K562 (cell line): ENCODE data around the gene CEP135. TPM values are rescaled to one million over a fixed set of nuclear protein-coding genes. Genes with fewer than 3 reads are reported as not detected.

Experiments used
- ATAC-seq: fragments of 200-7000 bp; cut with Tn5 transposase; 3 replicates; pipeline ENCODE4 v1.9.1; 2020; ENCODE audit warnings: moderate library complexity
- BruUV-seq: library from RNA; stranded (reverse); fragments of 400-500 nt; replicated peaks from 2 replicates; lab custom pipeline; 2021; lab: Mats Ljungman, UMichigan
- CTCF ChIA-PET: fragments of 300-600 bp; formaldehyde crosslinking; extraction: SDS; loops from one replicate; lab custom pipeline; 2021; ENCODE audit warnings: low intra/inter-chr PET ratio; lab: Yijun Ruan, JAX
- POLR2A ChIA-PET: fragments of 300-600, 350-650 bp; sonication (Branson Sonifier 250); formaldehyde crosslinking; extraction: SDS; loops from one replicate; lab custom pipeline; 2021; ENCODE audit warnings: antibody characterized with exemption, inconsistent platforms; lab: Yijun Ruan, JAX
- DNase-seq, 4 experiments: peaks; one replicate each; pipeline versions ENCODE4 v3.0.0 to v3.0.0-alpha.2; 2011 to 2018; ENCODE audit warnings: low spot score in 3 of 4, mixed read lengths in 3 of 4; ENCODE audit errors: extremely low read depth in 1 of 4
- FAIRE-seq: peaks from 2 replicates; lab custom pipeline; 2011; peaks lifted over from hg19 to GRCh38; lab: Jason Lieb, UNC
- H2AFZ ChIP-seq: 2 replicates; pipeline ENCODE4 v1.6.0; 2011; ENCODE audit warnings: low read depth, low read length, control low read depth, inconsistent platforms
- H3K27ac ChIP-seq: fragments of 200-600 bp; 3 replicates; pipeline ENCODE4 v1.8.0; 2011; ENCODE audit warnings: low read depth, mild to moderate bottlenecking, control low read depth, inconsistent platforms, low read length, moderate library complexity, mixed read lengths; ENCODE audit errors: extremely low read depth
- H3K27me3 ChIP-seq, 2 experiments: fragments of 300-600 bp in 1 of 2; 2 replicates in 1 of 2; 3 replicates in 1 of 2; pipeline versions ENCODE4 v1.6.0 to v1.8.0; 2011; ENCODE audit warnings: inconsistent platforms in 2 of 2, low read length in 2 of 2, mild to moderate bottlenecking in 1 of 2, mixed read lengths in 1 of 2, moderate library complexity in 1 of 2; ENCODE audit not compliant: control insufficient read depth in 2 of 2, insufficient read depth in 2 of 2
- H3K36me3 ChIP-seq: fragments of 300-600 bp; 3 replicates; pipeline ENCODE4 v1.8.0; 2011; ENCODE audit warnings: mild to moderate bottlenecking, low read length, inconsistent platforms; ENCODE audit not compliant: control insufficient read depth, insufficient read depth
- H3K4me1 ChIP-seq, 2 experiments: fragments of 200-600 bp in 1 of 2; replicated peaks in 1 of 2; 2 replicates in 1 of 2; 3 replicates in 1 of 2; pipeline versions ENCODE4 v1.5.1 to v1.8.0; 2011; ENCODE audit warnings: inconsistent platforms in 2 of 2, low read length in 2 of 2, mild to moderate bottlenecking in 1 of 2, mixed read lengths in 1 of 2, moderate library complexity in 1 of 2; ENCODE audit not compliant: control insufficient read depth in 2 of 2, insufficient read depth in 2 of 2
- H3K4me2 ChIP-seq: 2 replicates; pipeline ENCODE4 v1.6.1; 2011; ENCODE audit warnings: low read length, control low read depth, inconsistent platforms, mixed read lengths; ENCODE audit not compliant: insufficient read depth
- H3K4me3 ChIP-seq: fragments of 200-600 bp; sonication (generic), shearing (Covaris generic); 2 replicates; pipeline ENCODE4 v1.5.1; 2016; ENCODE audit warnings: control low read depth, inconsistent platforms
- H3K79me2 ChIP-seq: fragments of 200-600 bp; 3 replicates; pipeline ENCODE4 v1.8.0; 2011; ENCODE audit warnings: low read length, inconsistent platforms; ENCODE audit not compliant: control insufficient read depth, insufficient read depth
- H3K9ac ChIP-seq, 2 experiments: 2 replicates each; pipeline versions ENCODE4 v1.6.0 to v1.6.1; 2011; ENCODE audit warnings: low read depth in 2 of 2, low read length in 2 of 2, control low read depth in 1 of 2, inconsistent platforms in 1 of 2, mild to moderate bottlenecking in 1 of 2, mixed read lengths in 1 of 2; ENCODE audit not compliant: insufficient read depth in 1 of 2
- H3K9me1 ChIP-seq: one replicate; pipeline ENCODE4 v1.6.0; 2011; ENCODE audit warnings: inconsistent platforms, mild to moderate bottlenecking, low read length, moderate library complexity; ENCODE audit not compliant: control insufficient read depth, insufficient read depth
- H3K9me3 ChIP-seq: replicated peaks from 2 replicates; pipeline ENCODE4 v1.5.1; 2011; ENCODE audit warnings: low read depth, low read length, inconsistent platforms; ENCODE audit not compliant: control insufficient read depth, insufficient read depth
- H4K20me1 ChIP-seq: replicated peaks from 2 replicates; pipeline ENCODE4 v1.6.1; 2011; ENCODE audit warnings: low read length, inconsistent platforms, mixed read lengths; ENCODE audit not compliant: control insufficient read depth, insufficient read depth
- ELF4 ChIP-seq: fragments of 450-650 bp; formaldehyde crosslinking; IDR thresholded peaks from 2 replicates; pipeline ENCODE4 v1.4.0; 2022; ENCODE audit warnings: missing genetic modification characterization
- FOSL1 ChIP-seq: fragments of 200-800 bp; sonication (Bioruptor generic); conservative IDR thresholded peaks from 2 replicates; pipeline ENCODE4 v1.6.1; 2016; ENCODE audit warnings: missing genetic modification characterization, missing compliant biosample characterization
- KLF1 ChIP-seq: fragments of 450-650 bp; IDR thresholded peaks from 2 replicates; pipeline ENCODE4 v1.6.1; 2016; ENCODE audit warnings: missing genetic modification characterization, missing compliant biosample characterization
- ZNF561 ChIP-seq: fragments of 450-650 bp; formaldehyde crosslinking; conservative IDR thresholded peaks from 2 replicates; pipeline ENCODE4 v1.4.0; 2020; ENCODE audit warnings: mild to moderate bottlenecking, moderate library complexity
- in situ Hi-C: fragments of 300-500 bp; cut with MboI; formaldehyde crosslinking; loops from 4 replicates; pipeline ENCODE4 v1.15.0; 2018; ENCODE audit warnings: inconsistent platforms, mixed read lengths
- intact Hi-C: fragments of 100-400 bp; cut with micrococcal nuclease; formaldehyde crosslinking; loops from 2 replicates; pipeline ENCODE4 v1.14.2; 2022
- polyA plus RNA-seq, 8 experiments: library from polyadenylated mRNA; depleted of rRNA in 4 of 8; stranded (reverse) in 5 of 8; unstranded in 3 of 8; fragments of >200 nt; fragmentation: Nextera tagmentation in 2 of 8; fragmentation: Illumina TruSeq in 1 of 8; extraction: Ambion mirVana in 2 of 8; extraction: Trizol in 1 of 8; gene quantifications; 2 replicates each; pipeline versions ENCODE4 v1.2.1 to v1.2.3, GENCODE V29; 2011 to 2014; ENCODE audit warnings: inconsistent platforms in 1 of 8, missing spikeins in 1 of 8
- total RNA-seq, 7 experiments: library from RNA; depleted of rRNA in 6 of 7; stranded (reverse); fragments of >200 nt in 6 of 7; fragmentation: Illumina TruSeq in 2 of 7; extraction: Trizol in 2 of 7; gene quantifications; 2 replicates each; pipeline versions ENCODE4 v1.2.1 to v1.2.3, GENCODE V29; 2011 to 2021; ENCODE audit warnings: low replicate concordance in 1 of 7
- TF ChIP-seq, protein P1 (sequence below): fragments of 250-450 bp; sonication (Bioruptor Pico); IDR thresholded peaks from 2 replicates; pipeline ENCODE4 v1.5.0; 2022; ENCODE audit warnings: mild to moderate bottlenecking

CEP135 gene
- total and polyA plus RNA-seq, 9 of the 15 experiments (the other 6 are each of a cell fraction or from before 2014, with no cell fraction given), result 3.1 to 18.9 (median 15.3) TPM

DNA sequence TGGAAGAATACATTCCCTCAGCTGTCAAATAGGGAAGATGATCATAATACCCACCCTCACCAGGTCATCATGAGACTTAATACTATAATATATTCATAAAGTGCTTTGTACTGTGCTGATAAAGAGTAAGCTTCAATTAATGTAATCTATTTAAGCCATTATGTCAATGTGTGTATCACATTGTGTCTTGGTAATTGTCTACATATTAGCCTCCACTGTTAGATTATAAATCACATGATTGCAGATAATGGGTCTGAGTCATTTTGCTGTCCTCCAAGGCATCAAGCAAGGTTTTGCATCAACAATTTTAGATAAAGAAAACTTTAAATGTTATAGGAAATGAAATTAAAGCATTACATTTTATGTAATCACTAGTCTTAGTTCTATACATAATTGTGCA is 45.2 kb upstream of the CEP135 start:
- ATAC-seq (no peak), FAIRE-seq (no peak), DNase-seq (no peak)
- no peak overlapping the region for H3K27ac ChIP-seq
- H3K79me2 ChIP-seq, result no peaks in the 10 kb centered on the region
- no peaks in the 10 kb centered on the region for H3K27me3 ChIP-seq
- ChIA-PET CTCF (no interaction called here), POLR2A (interaction anchor here (0.7 kb wide), 1 partner anchor 734 kb away, joined by 3 read pairs; no protein-coding TSS in a partner anchor)
- no peak overlapping the region for H2AFZ ChIP-seq
- H3K36me3 ChIP-seq, result peaks cover 37% of the 10 kb centered on the region; the same call in 2 of the 3 replicates
- in situ Hi-C loops, result no loop called here
- TF ChIP-seq KLF1 (tag) (no peak), FOSL1 (tag) (0 out of 2 replicates have a peak, but pooled peaks have one; percentile 44), ELF4 (CRISPR knock-in tag) (no peak), ZNF561 (CRISPR knock-in tag) (no peak)
- TF ChIP-seq, protein P1, sequence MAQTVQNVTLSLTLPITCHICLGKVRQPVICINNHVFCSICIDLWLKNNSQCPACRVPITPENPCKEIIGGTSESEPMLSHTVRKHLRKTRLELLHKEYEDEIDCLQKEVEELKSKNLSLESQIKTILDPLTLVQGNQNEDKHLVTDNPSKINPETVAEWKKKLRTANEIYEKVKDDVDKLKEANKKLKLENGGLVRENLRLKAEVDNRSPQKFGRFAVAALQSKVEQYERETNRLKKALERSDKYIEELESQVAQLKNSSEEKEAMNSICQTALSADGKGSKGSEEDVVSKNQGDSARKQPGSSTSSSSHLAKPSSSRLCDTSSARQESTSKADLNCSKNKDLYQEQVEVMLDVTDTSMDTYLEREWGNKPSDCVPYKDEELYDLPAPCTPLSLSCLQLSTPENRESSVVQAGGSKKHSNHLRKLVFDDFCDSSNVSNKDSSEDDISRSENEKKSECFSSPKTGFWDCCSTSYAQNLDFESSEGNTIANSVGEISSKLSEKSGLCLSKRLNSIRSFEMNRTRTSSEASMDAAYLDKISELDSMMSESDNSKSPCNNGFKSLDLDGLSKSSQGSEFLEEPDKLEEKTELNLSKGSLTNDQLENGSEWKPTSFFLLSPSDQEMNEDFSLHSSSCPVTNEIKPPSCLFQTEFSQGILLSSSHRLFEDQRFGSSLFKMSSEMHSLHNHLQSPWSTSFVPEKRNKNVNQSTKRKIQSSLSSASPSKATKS (CRISPR knock-in tag), result no peak
- no peak overlapping the region for H3K4me3 ChIP-seq
- H3K4me1 ChIP-seq, result no peaks in the 10 kb centered on the region
- H3K9me1 ChIP-seq, result no peaks in the 10 kb centered on the region
- intact Hi-C loops, result no loop called here
- H4K20me1 ChIP-seq, result no peaks in the 10 kb centered on the region
- BruUV-seq, result no TSS peak
- no peaks in the 10 kb centered on the region for H3K9me3 ChIP-seq
- no peak overlapping the region for H3K9ac ChIP-seq
- no peak overlapping the region for H3K4me2 ChIP-seq
